ENCODE data around the gene ABCB8.

The ABCB8 gene

GRCh38 chr7:151070574-151070960, 42.3 kb downstream of the ABCB8 start:
- H3K4me3 ChIP-seq = no peak overlapping the region
- H3K27ac ChIP-seq = no peak overlapping the region
- TF ChIP-seq Cebpa-rat (IDR thresholded peaks at IDR 0.05) = no peak
- no peaks in the 10 kb centered on the region for H3K9me3 ChIP-seq (replicated peaks in 1 of 11)
- H3K4me1 ChIP-seq = no peaks in the 10 kb centered on the region
- peaks cover 99 to 100% (median 100%) of the 10 kb centered on the region in 11 experiments for H3K36me3 ChIP-seq
- H4K20me1 ChIP-seq = peaks cover 6 to 98% (median 40%) of the 10 kb centered on the region in 11 experiments; a peak in 18 of 22 replicates
- no peak overlapping the region for H3K4me2 ChIP-seq
- H3K27me3 ChIP-seq = no peaks in the 10 kb centered on the region
- H3K9ac ChIP-seq = no peak overlapping the region

- no peaks in the 10 kb centered on the region for H3K4me1 ChIP-seq
- H3K36me3 ChIP-seq = peaks cover 99 to 100% (median 100%) of the 10 kb centered on the region in 11 experiments
- no peak overlapping the region for H3K27ac ChIP-seq
- TF ChIP-seq Cebpa-rat (IDR thresholded peaks at IDR 0.05) = no peak
- no peaks in the 10 kb centered on the region for H3K9me3 ChIP-seq (replicated peaks in 1 of 11)
- H3K27me3 ChIP-seq = no peaks in the 10 kb centered on the region
- H3K9ac ChIP-seq = no peak overlapping the region
- H3K4me2 ChIP-seq = no peak overlapping the region
- H4K20me1 ChIP-seq = peaks cover 6 to 98% (median 40%) of the 10 kb centered on the region in 11 experiments; a peak in 17 of 22 replicates
- no peak overlapping the region for H3K4me3 ChIP-seq
These were observed 43.0 kb downstream of the ABCB8 start for GRCh38 chr7:151071032-151071866.

GRCh38 chr7:151073990-151074389, 45.7 kb downstream of the ABCB8 start:
- Histone ChIP-seq H3K9me3 (replicated peaks in 1 of 11) (no peaks in the 10 kb centered on the region), H3K4me2 (no peak overlapping the region), H3K27ac (no peak overlapping the region), H3K36me3 (peaks cover 83 to 93% (median 87%) of the 10 kb centered on the region in 11 experiments), H3K4me3 (no peak overlapping the region), H3K4me1 (peaks cover 13 to 25% (median 19%) of the 10 kb centered on the region in 10 experiments), H3K9ac (peak overlapping the region in 1 of 11 experiments; percentile 38; a peak in 1 of 22 replicates), H3K27me3 (no peaks in the 10 kb centered on the region), H4K20me1 (peaks cover 15 to 100% (median 63%) of the 10 kb centered on the region in 11 experiments; a peak in 21 of 22 replicates)
- no peak for TF ChIP-seq Cebpa-rat (IDR thresholded peaks at IDR 0.05)

GRCh38 chr7:151074817-151075661, 46.8 kb downstream of the ABCB8 start:
- Histone ChIP-seq H3K4me1 (peaks cover 24 to 35% (median 29%) of the 10 kb centered on the region in 10 experiments), H3K36me3 (peaks cover 72 to 90% (median 78%) of the 10 kb centered on the region in 11 experiments), H3K9me3 (replicated peaks in 1 of 11) (no peaks in the 10 kb centered on the region), H3K27me3 (no peaks in the 10 kb centered on the region), H3K9ac (peak overlapping the region in 1 of 11 experiments; percentile 23; a peak in 2 of 22 replicates), H3K4me3 (no peak overlapping the region), H3K27ac (no peak overlapping the region), H4K20me1 (peaks cover 5 to 100% (median 66%) of the 10 kb centered on the region in 11 experiments; a peak in 21 of 22 replicates), H3K4me2 (no peak overlapping the region)
- TF ChIP-seq Cebpa-rat (IDR thresholded peaks at IDR 0.05) = no peak

DNA sequence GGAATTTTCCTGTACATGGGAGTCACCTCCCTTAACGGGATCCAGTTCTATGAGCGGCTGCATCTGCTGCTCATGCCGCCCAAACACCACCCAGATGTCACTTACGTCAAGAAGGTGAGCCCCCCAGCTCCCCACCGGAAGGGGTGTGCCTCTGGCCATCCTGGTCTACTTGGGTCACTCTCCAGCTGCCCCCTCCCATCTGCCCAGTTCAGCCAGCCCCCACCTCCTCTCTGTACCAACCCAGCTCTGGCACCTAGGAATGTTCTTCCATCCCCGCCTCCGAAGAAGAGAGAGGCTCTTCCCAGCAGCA, 47.4 kb downstream of the ABCB8 start:
- peak overlapping the region in 1 of 11 experiments; percentile 23; a peak in 1 of 22 replicates for H3K9ac ChIP-seq
- no peak overlapping the region for H3K4me2 ChIP-seq
- H3K27me3 ChIP-seq = no peaks in the 10 kb centered on the region
- H3K36me3 ChIP-seq = peaks cover 66 to 84% (median 73%) of the 10 kb centered on the region in 11 experiments
- H3K9me3 ChIP-seq (replicated peaks in 1 of 11) = no peaks in the 10 kb centered on the region
- no peak overlapping the region for H3K27ac ChIP-seq
- H3K4me3 ChIP-seq = no peak overlapping the region
- TF ChIP-seq Cebpa-rat (IDR thresholded peaks at IDR 0.05) = no peak
- peaks cover 24 to 35% (median 29%) of the 10 kb centered on the region in 10 experiments for H3K4me1 ChIP-seq
- peaks cover 5 to 95% (median 65%) of the 10 kb centered on the region in 11 experiments; a peak in 21 of 22 replicates for H4K20me1 ChIP-seq

DNA sequence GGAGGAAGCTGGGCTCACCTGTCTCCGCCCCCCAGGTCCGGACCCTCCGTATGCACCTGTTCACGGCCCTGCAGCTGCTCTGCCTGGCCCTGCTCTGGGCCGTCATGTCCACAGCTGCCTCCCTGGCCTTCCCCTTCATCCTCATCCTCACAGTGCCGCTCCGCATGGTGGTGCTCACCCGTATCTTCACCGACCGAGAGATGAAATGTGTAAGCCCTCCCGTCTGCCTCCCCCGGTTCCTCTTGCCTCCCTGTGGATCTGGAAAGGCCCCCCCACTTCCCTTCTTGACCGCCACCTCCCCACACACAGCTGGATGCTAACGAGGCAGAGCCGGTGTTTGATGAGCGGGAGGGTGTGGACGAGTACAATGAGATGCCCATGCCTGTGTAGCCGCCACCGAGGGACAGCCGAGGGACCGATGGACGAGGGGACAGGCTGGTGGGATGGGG, 47.8 kb downstream of the ABCB8 start:
- H3K36me3 ChIP-seq = peaks cover 62 to 80% (median 69%) of the 10 kb centered on the region in 11 experiments
- H3K4me2 ChIP-seq = no peak overlapping the region
- H3K27me3 ChIP-seq = no peaks in the 10 kb centered on the region
- H3K4me1 ChIP-seq = peaks cover 26 to 36% (median 31%) of the 10 kb centered on the region in 10 experiments
- peaks cover 5 to 91% (median 62%) of the 10 kb centered on the region in 11 experiments; a peak in 21 of 22 replicates for H4K20me1 ChIP-seq
- no peak for TF ChIP-seq Cebpa-rat (IDR thresholded peaks at IDR 0.05)
- H3K9ac ChIP-seq = no peak overlapping the region; a peak in 1 of 22 replicates
- H3K4me3 ChIP-seq = no peak overlapping the region
- H3K27ac ChIP-seq = no peak overlapping the region
- no peaks in the 10 kb centered on the region for H3K9me3 ChIP-seq (replicated peaks in 1 of 11)

DNA sequence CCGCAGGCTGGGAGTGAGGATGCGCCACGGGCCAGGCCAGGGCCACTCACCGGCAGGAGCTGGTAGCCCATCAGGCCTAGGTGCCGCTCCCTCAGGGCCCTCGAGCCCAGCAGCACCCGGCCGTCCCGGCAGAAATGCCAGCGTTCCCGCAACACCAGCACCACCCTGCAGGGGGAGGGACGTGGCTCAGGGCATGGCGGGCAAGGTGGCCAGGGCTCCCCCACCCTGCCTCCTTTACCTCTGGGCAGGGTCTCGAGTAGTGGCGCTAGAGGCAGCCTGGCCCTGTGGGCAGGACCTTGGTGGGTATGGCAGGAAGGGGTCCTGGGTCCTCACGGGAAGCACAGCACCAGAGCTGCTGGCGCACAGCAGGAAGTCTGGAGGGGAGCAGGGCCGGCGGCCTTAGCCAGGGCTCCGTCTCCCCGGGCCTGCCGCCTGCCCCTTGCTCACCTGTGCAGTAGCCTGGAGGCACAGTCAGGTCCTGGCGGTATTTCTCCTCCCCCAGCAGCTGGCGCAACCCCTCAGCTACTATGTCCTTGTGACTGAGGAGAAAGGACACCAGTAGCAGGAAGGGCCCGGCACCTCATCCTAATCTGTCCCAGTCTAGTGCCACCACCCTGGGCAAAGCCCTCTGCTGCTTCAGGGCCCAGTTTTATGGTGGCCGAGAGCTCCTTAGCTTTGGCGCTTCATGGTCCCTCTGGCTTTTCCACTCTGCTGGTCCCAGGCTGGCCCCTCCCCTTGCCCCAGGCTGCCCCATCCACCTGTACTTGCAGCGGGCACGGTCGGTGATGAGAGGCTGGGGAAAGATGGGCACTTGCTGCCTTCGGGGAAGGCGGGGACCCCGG, 48.8 kb downstream of the ABCB8 start:
- Histone ChIP-seq H3K27ac (peak overlapping the region in 1 of 11 experiments; percentile 39; a peak in 2 of 22 replicates), H3K4me3 (no peak overlapping the region), H4K20me1 (peaks cover 5 to 84% (median 66%) of the 10 kb centered on the region in 11 experiments; a peak in 21 of 22 replicates), H3K36me3 (peaks cover 52 to 75% (median 62%) of the 10 kb centered on the region in 11 experiments), H3K27me3 (no peaks in the 10 kb centered on the region), H3K4me1 (peaks cover 37 to 47% (median 42%) of the 10 kb centered on the region in 10 experiments), H3K9ac (peak overlapping the region in 5 of 11 experiments; percentile 9 to 93 (median 45); a peak in 5 of 22 replicates), H3K9me3 (replicated peaks in 1 of 11) (no peaks in the 10 kb centered on the region), H3K4me2 (peak overlapping the region in 6 of 11 experiments; percentile 95 to 100 (median 100); a peak in 8 of 22 replicates)
- no peak for TF ChIP-seq Cebpa-rat (IDR thresholded peaks at IDR 0.05)

GRCh38 chr7:151077705-151078232, 49.5 kb downstream of the ABCB8 start:
- Histone ChIP-seq H4K20me1 (peaks cover 5 to 77% (median 65%) of the 10 kb centered on the region in 11 experiments; a peak in 21 of 22 replicates), H3K36me3 (peaks cover 45 to 69% (median 55%) of the 10 kb centered on the region in 11 experiments), H3K9me3 (replicated peaks in 1 of 11) (no peaks in the 10 kb centered on the region), H3K27me3 (no peaks in the 10 kb centered on the region), H3K4me2 (peak overlapping the region; percentile 95 to 100 (median 99); a peak in 21 of 22 replicates), H3K27ac (peak overlapping the region in 4 of 11 experiments; percentile 4 to 96 (median 22); a peak in 4 of 22 replicates), H3K4me3 (no peak overlapping the region), H3K4me1 (peaks cover 43 to 52% (median 48%) of the 10 kb centered on the region in 10 experiments), H3K9ac (peak overlapping the region in 9 of 11 experiments; percentile 9 to 99 (median 96); a peak in 10 of 22 replicates)
- no peak for TF ChIP-seq Cebpa-rat (IDR thresholded peaks at IDR 0.05)

Measured in BLaER1 treated with 17β-estradiol and CSF1 and Interleukin-3, amounts not matched to agents 10 nM and 100 nM (cell line).